H1 (cell line): ENCODE results near the gene PRAF2. TPM values are rescaled to one million over a fixed set of nuclear protein-coding genes. Genes with fewer than 3 reads are reported as not detected.

Experiments
- CTCF ChIA-PET: fragments of 300-600 bp; sonication (Branson Sonifier 250); formaldehyde crosslinking; loops from one replicate; lab custom pipeline; 2021; ENCODE audit not compliant: partially characterized antibody; lab: Charles Lee
- POLR2A ChIA-PET: fragments of 300-600 bp; sonication (Branson Sonifier 250); formaldehyde crosslinking; loops from one replicate; lab custom pipeline; 2021; ENCODE audit warnings: inconsistent platforms; ENCODE audit not compliant: partially characterized antibody; lab: Charles Lee
- DNase-seq, 2 experiments: peaks; one replicate each; pipeline versions ENCODE4 v3.0.0 to v3.0.0-alpha.2; 2010 to 2022; ENCODE audit warnings: low spot score in 2 of 2, low read depth in 1 of 2, mixed read lengths in 1 of 2
- FAIRE-seq: peaks from 2 replicates; lab custom pipeline; 2011; peaks lifted over from hg19 to GRCh38; lab: Jason Lieb, UNC
- H2AFZ ChIP-seq: 2 replicates; pipeline ENCODE4 v1.8.1; 2012; ENCODE audit warnings: low read length, inconsistent platforms
- H2AK5ac ChIP-seq: 2 replicates; pipeline ENCODE4 v1.6.1; 2013; ENCODE audit warnings: low read depth, low read length
- H2BK120ac ChIP-seq: replicated peaks from 2 replicates; pipeline ENCODE3; 2013; ENCODE audit warnings: low read depth, low read length, inconsistent platforms
- H2BK12ac ChIP-seq: 2 replicates; pipeline ENCODE4 v1.6.1; 2013; ENCODE audit warnings: low read depth, low read length
- H2BK15ac ChIP-seq: 2 replicates; pipeline ENCODE4 v1.6.1; 2013; ENCODE audit warnings: low read length
- H2BK20ac ChIP-seq: 2 replicates; pipeline ENCODE4 v1.6.1; 2013; ENCODE audit warnings: low read length
- H2BK5ac ChIP-seq: 2 replicates; pipeline ENCODE4 v1.6.1; 2013; ENCODE audit warnings: low read depth, low read length
- H3K14ac ChIP-seq: 2 replicates; pipeline ENCODE4 v1.6.1; 2013; ENCODE audit warnings: inconsistent platforms; ENCODE audit not compliant: insufficient read length
- H3K18ac ChIP-seq: 2 replicates; pipeline ENCODE4 v1.6.1; 2013; ENCODE audit warnings: low read length; ENCODE audit errors: extremely low read depth
- H3K23ac ChIP-seq: 2 replicates; pipeline ENCODE4 v1.6.1; 2013; ENCODE audit warnings: inconsistent platforms; ENCODE audit not compliant: insufficient read length
- H3K23me2 ChIP-seq: 2 replicates; pipeline ENCODE4 v1.6.1; 2013; ENCODE audit warnings: low read depth, low read length
- H3K27ac ChIP-seq: 2 replicates; pipeline ENCODE4 v1.6.1; 2011; ENCODE audit warnings: low read depth, low read length, inconsistent platforms
- H3K27me3 ChIP-seq, 4 experiments: replicated peaks in 1 of 4; 1 replicate in 1 of 4; 2 replicates in 3 of 4; pipeline versions ENCODE4 v1.6.1 to v1.8.1; 2011 to 2013; ENCODE audit warnings: low read length in 3 of 4, mild to moderate bottlenecking in 3 of 4, inconsistent platforms in 2 of 4, mixed read lengths in 2 of 4, moderate library complexity in 1 of 4; ENCODE audit not compliant: control insufficient read depth in 3 of 4, insufficient read depth in 3 of 4; ENCODE audit errors: extremely low read depth in 1 of 4
- H3K36me3 ChIP-seq, 4 experiments: 2 replicates each; pipeline versions ENCODE4 v1.6.1 to v1.8.1; 2011 to 2013; ENCODE audit warnings: mild to moderate bottlenecking in 4 of 4, low read length in 3 of 4, moderate library complexity in 2 of 4, control low read depth in 1 of 4, inconsistent platforms in 1 of 4; ENCODE audit not compliant: insufficient read depth in 4 of 4, control insufficient read depth in 2 of 4
- H3K4ac ChIP-seq: replicated peaks from 2 replicates; pipeline ENCODE3; 2013; ENCODE audit warnings: low read length, low read depth, mixed read lengths, inconsistent platforms; ENCODE audit not compliant: insufficient read length
- H3K4me1 ChIP-seq, 4 experiments: replicated peaks in 1 of 4; 1 replicate in 1 of 4; 2 replicates in 3 of 4; pipeline versions ENCODE4 v1.6.1 to v1.8.1; 2011 to 2013; ENCODE audit warnings: low read length in 3 of 4, inconsistent platforms in 2 of 4, mixed read lengths in 1 of 4; ENCODE audit not compliant: insufficient read depth in 4 of 4, control insufficient read depth in 3 of 4
- H3K4me2 ChIP-seq, 2 experiments: 2 replicates each; pipeline versions ENCODE4 v1.6.1 to v1.8.1; 2011 to 2013; ENCODE audit warnings: low read depth in 2 of 2, low read length in 2 of 2, control low read depth in 1 of 2, inconsistent platforms in 1 of 2, mild to moderate bottlenecking in 1 of 2; ENCODE audit not compliant: insufficient read depth in 1 of 2
- H3K4me3 ChIP-seq, 4 experiments: fragments of 200-600, 300-600 bp in 1 of 4; sonication (generic), shearing (Covaris generic), sonication (Bioruptor Twin) in 1 of 4; 2 replicates each; pipeline versions ENCODE4 v1.5.1 to v1.8.1; 2011 to 2016; ENCODE audit warnings: low read length in 4 of 4, low read depth in 3 of 4, control low read depth in 2 of 4, inconsistent platforms in 2 of 4, mild to moderate bottlenecking in 2 of 4, mixed read lengths in 1 of 4, moderate library complexity in 1 of 4; ENCODE audit not compliant: insufficient read depth in 2 of 4; ENCODE audit errors: extremely low read depth in 1 of 4
- H3K56ac ChIP-seq: replicated peaks from 2 replicates; pipeline ENCODE3; 2013; ENCODE audit warnings: low read depth, mild to moderate bottlenecking, mixed read lengths, low read length, inconsistent platforms; ENCODE audit not compliant: insufficient read length
- H3K79me1 ChIP-seq: 2 replicates; pipeline ENCODE4 v1.6.1; 2013; ENCODE audit warnings: low read depth, low read length, control low read depth
- H3K79me2 ChIP-seq, 2 experiments: 2 replicates each; pipeline versions ENCODE4 v1.6.1 to v1.8.1; 2012 to 2013; ENCODE audit warnings: low read length in 2 of 2, mild to moderate bottlenecking in 2 of 2, inconsistent platforms in 1 of 2; ENCODE audit not compliant: insufficient read depth in 2 of 2, control insufficient read depth in 1 of 2
- H3K9ac ChIP-seq, 4 experiments: replicated peaks in 1 of 4; 1 replicate in 1 of 4; 2 replicates in 3 of 4; pipeline versions ENCODE4 v1.6.1 to v1.8.1; 2011 to 2013; ENCODE audit warnings: low read depth in 3 of 4, low read length in 3 of 4, control low read depth in 2 of 4, mild to moderate bottlenecking in 2 of 4, moderate library complexity in 2 of 4, inconsistent platforms in 1 of 4; ENCODE audit errors: extremely low read depth in 1 of 4
- H3K9me3 ChIP-seq, 2 experiments: 2 replicates each; pipeline versions ENCODE4 v1.6.1 to v1.8.1; 2012 to 2013; ENCODE audit warnings: mild to moderate bottlenecking in 2 of 2, moderate library complexity in 2 of 2, control low read depth in 1 of 2, inconsistent platforms in 1 of 2, low read depth in 1 of 2, low read length in 1 of 2, mixed read lengths in 1 of 2; ENCODE audit not compliant: insufficient read depth in 2 of 2
- H4K20me1 ChIP-seq, 2 experiments: replicated peaks in 1 of 2; 2 replicates each; pipeline versions ENCODE3 to v1.8.1; 2011 to 2013; ENCODE audit warnings: inconsistent platforms in 2 of 2, low read length in 2 of 2, mild to moderate bottlenecking in 1 of 2; ENCODE audit not compliant: insufficient read depth in 2 of 2, control insufficient read depth in 1 of 2
- H4K5ac ChIP-seq: 2 replicates; pipeline ENCODE4 v1.6.1; 2013; ENCODE audit warnings: low read length, low read depth, mixed read lengths, inconsistent platforms; ENCODE audit not compliant: insufficient read length
- H4K8ac ChIP-seq: 2 replicates; pipeline ENCODE4 v1.8.0; 2013; ENCODE audit warnings: mild to moderate bottlenecking, moderate library complexity, low read length, inconsistent platforms; ENCODE audit not compliant: insufficient read depth; ENCODE audit errors: extremely low read depth
- H4K91ac ChIP-seq: replicated peaks from 2 replicates; pipeline ENCODE3; 2013; ENCODE audit warnings: low read length, mixed read lengths, inconsistent platforms; ENCODE audit not compliant: insufficient read length
- E2F6 ChIP-seq: IDR thresholded peaks from 2 replicates; pipeline ENCODE4 v1.6.1; 2012; ENCODE audit warnings: inconsistent platforms
- EP300 ChIP-seq, 2 experiments: IDR thresholded peaks; 1 replicate in 1 of 2; 2 replicates in 1 of 2; pipeline ENCODE4 v1.6.1; 2011 to 2012; ENCODE audit warnings: low read depth in 2 of 2, low read length in 2 of 2, mild to moderate bottlenecking in 2 of 2, borderline replicate concordance in 1 of 2, inconsistent platforms in 1 of 2, moderate library complexity in 1 of 2
- GTF2F1 ChIP-seq: IDR thresholded peaks from 2 replicates; pipeline ENCODE4 v1.6.1; 2012; ENCODE audit warnings: low read depth, low read length, improper control_type of control experiment, borderline replicate concordance
- JUND ChIP-seq: IDR thresholded peaks from 2 replicates; pipeline ENCODE4 v1.6.1; 2011; ENCODE audit warnings: mild to moderate bottlenecking, improper control_type of control experiment, low read length
- PHF8 ChIP-seq: fragments of 200-600 bp; sonication (generic); conservative IDR thresholded peaks from 2 replicates; pipeline ENCODE4 v1.7.1; 2012; ENCODE audit warnings: low read depth, mild to moderate bottlenecking, inconsistent platforms, low read length, moderate library complexity
- RBBP5 ChIP-seq: IDR thresholded peaks from 2 replicates; pipeline ENCODE4 v1.7.1; 2012; ENCODE audit warnings: low read depth, mild to moderate bottlenecking, inconsistent platforms, low read length, moderate library complexity, borderline replicate concordance
- RXRA ChIP-seq: IDR thresholded peaks from 2 replicates; pipeline ENCODE4 v1.6.1; 2011; ENCODE audit warnings: low read depth, mild to moderate bottlenecking, low read length, moderate library complexity; ENCODE audit not compliant: insufficient read depth
- SIRT6 ChIP-seq: IDR thresholded peaks from one replicate; pipeline ENCODE4 v1.7.1; 2012; ENCODE audit warnings: low read length, inconsistent platforms
- SP4 ChIP-seq: IDR thresholded peaks from 2 replicates; pipeline ENCODE4 v1.6.1; 2012; ENCODE audit warnings: low read length, inconsistent platforms
- USF2 ChIP-seq: IDR thresholded peaks from 2 replicates; pipeline ENCODE4 v1.6.1; 2011; ENCODE audit warnings: low read length, improper control_type of control experiment
- WGBS, 2 experiments: shearing (Covaris generic) in 1 of 2; methylation state at CpG; one replicate each; pipeline versions ENCODE4 v1.1.6 to v1.1.7; 2013 to 2015; ENCODE audit warnings: low lambda C conversion rate in 2 of 2, mixed read lengths in 2 of 2, inconsistent platforms in 1 of 2, low coverage in 1 of 2, missing lambda C conversion rate in 1 of 2; ENCODE audit not compliant: insufficient replicate concordance in 2 of 2, insufficient coverage in 1 of 2, insufficient read length in 1 of 2; ENCODE audit errors: extremely low coverage in 1 of 2, missing lambda C conversion rate in 1 of 2; 5-methylcytosine and 5-hydroxymethylcytosine counted together
- polyA plus RNA-seq, 7 experiments: library from polyadenylated mRNA; depleted of rRNA in 3 of 7; stranded (reverse) in 5 of 7; unstranded in 2 of 7; fragments of >200 nt in 5 of 7; fragments of 200-250 nt in 2 of 7; gene quantifications; 1 replicate in 5 of 7; 2 replicates in 1 of 7; 4 replicates in 1 of 7; pipeline versions ENCODE4 v1.2.1 to v1.2.3, GENCODE V29; 2011 to 2013; ENCODE audit warnings: missing spikeins in 2 of 7, mixed read lengths in 2 of 7
- total RNA-seq: library from RNA; stranded (reverse); fragmentation: NEBNext Ultra II Directional; extraction: Animal tissue kit (Norgen Biotek cat#: 25700); gene quantifications from 2 replicates; pipeline ENCODE4 v1.2.1, GENCODE V29; 2021

The PRAF2 gene
- total and polyA plus RNA-seq, 2 of the 8 experiments (the other 6 are each of a cell fraction or from before 2014, with no cell fraction given): 11.3 to 15.4 TPM

- H3K36me3 ChIP-seq: peaks cover 17 to 58% (median 39%) of the 10 kb centered on the region in 4 experiments; a peak in 7 of 8 replicates
- H3K4me1 ChIP-seq: peaks cover 6 to 10% (median 7%) of the 10 kb centered on the region in 4 experiments
- no peak overlapping the region for H3K18ac ChIP-seq
- no peak overlapping the region for H2AFZ ChIP-seq
- H2AK5ac ChIP-seq: no peak overlapping the region
- no peak overlapping the region for H3K27ac ChIP-seq
- H3K9ac ChIP-seq: no peak overlapping the region
- no peak overlapping the region for H3K56ac ChIP-seq
- H4K8ac ChIP-seq: no peak overlapping the region
- no peak for FAIRE-seq
- no peak overlapping the region for H3K4me2 ChIP-seq
- H3K79me2 ChIP-seq: peaks cover 9 to 34% of the 10 kb centered on the region in 2 experiments; a peak in 3 of 4 replicates
- H3K14ac ChIP-seq: no peak overlapping the region
- 90% methylated on average over 2 of the region's 15 CpGs; no CpG with 5 or more reads in 1 of the 2 experiments for WGBS, 2 experiments
- CTCF ChIA-PET: interaction anchor here (1.0 to 1.5 kb wide), 2 partner anchors 66 to 68 kb away, joined by 3 to 5 read pairs; partner anchors contain the start of gene KCND1
- no peak for TF ChIP-seq EP300 (IDR thresholded peaks at IDR 0.05; ENCODE audit: borderline replicate concordance in 1 of 2, low read depth in 2 of 2, low read length in 2 of 2)
- no peak for TF ChIP-seq PHF8
- TF ChIP-seq SP4: no peak
- TF ChIP-seq E2F6: no peak
- no peak for TF ChIP-seq GTF2F1
- no peak for TF ChIP-seq JUND
- TF ChIP-seq USF2: no peak
- no peak for TF ChIP-seq RBBP5
- no peak for TF ChIP-seq RXRA
- no peak for TF ChIP-seq SIRT6
- no peak overlapping the region for H3K23ac ChIP-seq
- H4K91ac ChIP-seq: no peak overlapping the region
- POLR2A ChIA-PET: interaction anchor here (0.8 to 3.8 kb wide), 5 partner anchors 15 to 66 kb away, joined by 3 to 24 read pairs (median 10); partner anchors contain the start of genes GRIPAP1 and KCND1
- H2BK12ac ChIP-seq: no peak overlapping the region
- no peak overlapping the region for H2BK15ac ChIP-seq
- peaks cover 2% of the 10 kb centered on the region; the same call in 1 of the 2 replicates for H3K23me2 ChIP-seq
- no peak overlapping the region for H4K5ac ChIP-seq
- no peaks in the 10 kb centered on the region for H4K20me1 ChIP-seq
- no peaks in the 10 kb centered on the region for H3K9me3 ChIP-seq
- no peak overlapping the region for H2BK5ac ChIP-seq
- H2BK20ac ChIP-seq: no peak overlapping the region
- no peak overlapping the region for H2BK120ac ChIP-seq
- H3K4ac ChIP-seq: no peak overlapping the region
- H3K27me3 ChIP-seq: no peaks in the 10 kb centered on the region
- no peak for DNase-seq
- no peak overlapping the region for H3K4me3 ChIP-seq
- H3K79me1 ChIP-seq: no peaks in the 10 kb centered on the region
These were observed 35.8 kb downstream of the PRAF2 start for GRCh38 chrX:49037883-49038475.
